Sigmoid colon (tissue), 4 donors: ENCODE data around the gene ZBED2.

Experiments
- CTCF ChIP-seq, 4 experiments: fragments of 450-650 bp in 3 of 4; fragments of 200-600 bp in 1 of 4; IDR thresholded peaks; one replicate each; pipeline ENCODE4 v1.5.1; 2016 to 2019; ENCODE audit warnings: antibody characterized with exemption in 4 of 4, mild to moderate bottlenecking in 3 of 4, moderate library complexity in 2 of 4
- POLR2AphosphoS5 ChIP-seq, 4 donors: sonication (generic); formaldehyde crosslinking; IDR thresholded peaks; one replicate each; pipeline ENCODE4 v1.6.1; 2017; ENCODE audit warnings: antibody characterized with exemption in 4 of 4

- TF ChIP-seq POLR2AphosphoS5 (IDR thresholded peaks at IDR 0.05) = no peak
- no peak for TF ChIP-seq CTCF (IDR thresholded peaks at IDR 0.05)
Measured at GRCh38 chr3:111568911-111569310, 26.2 kb downstream of the ZBED2 start.
